ENCODE results near the gene MAPT. TPM values are rescaled to one million over a fixed set of nuclear protein-coding genes. Genes with fewer than 3 reads are reported as not detected.
"Not testable (repeated sequence)": the region's sequence is repeated elsewhere in the genome, so short reads cannot be mapped to it uniquely, and the experiment has no call there.

MAPT gene
- total RNA-seq, 1 experiment from 2014 or later, result 0.08 TPM

- DNase-seq (ENCODE audit: low spot score), result no peak
Measured at GRCh38 chr17:45925311-45925710, 31.0 kb downstream of the MAPT start.

GRCh38 chr17:45927247-45927646 is 32.9 kb downstream of the MAPT start:
- no peak for DNase-seq (ENCODE audit: low spot score)

- no peak for DNase-seq (ENCODE audit: low spot score)
Measured at GRCh38 chr17:45929344-45929743, 35.0 kb downstream of the MAPT start.

GRCh38 chr17:45930420-45930951 is 36.1 kb downstream of the MAPT start:
- no peak for DNase-seq (ENCODE audit: low spot score)

GRCh38 chr17:45931677-45932076 is 37.3 kb downstream of the MAPT start:
- no peak for DNase-seq (ENCODE audit: low spot score)

- DNase-seq (ENCODE audit: low spot score), result no peak
Measured at GRCh38 chr17:45934044-45934979, 40.0 kb downstream of the MAPT start.

GRCh38 chr17:45935197-45935709 is 40.9 kb downstream of the MAPT start:
- no peak for DNase-seq (ENCODE audit: low spot score)

DNA sequence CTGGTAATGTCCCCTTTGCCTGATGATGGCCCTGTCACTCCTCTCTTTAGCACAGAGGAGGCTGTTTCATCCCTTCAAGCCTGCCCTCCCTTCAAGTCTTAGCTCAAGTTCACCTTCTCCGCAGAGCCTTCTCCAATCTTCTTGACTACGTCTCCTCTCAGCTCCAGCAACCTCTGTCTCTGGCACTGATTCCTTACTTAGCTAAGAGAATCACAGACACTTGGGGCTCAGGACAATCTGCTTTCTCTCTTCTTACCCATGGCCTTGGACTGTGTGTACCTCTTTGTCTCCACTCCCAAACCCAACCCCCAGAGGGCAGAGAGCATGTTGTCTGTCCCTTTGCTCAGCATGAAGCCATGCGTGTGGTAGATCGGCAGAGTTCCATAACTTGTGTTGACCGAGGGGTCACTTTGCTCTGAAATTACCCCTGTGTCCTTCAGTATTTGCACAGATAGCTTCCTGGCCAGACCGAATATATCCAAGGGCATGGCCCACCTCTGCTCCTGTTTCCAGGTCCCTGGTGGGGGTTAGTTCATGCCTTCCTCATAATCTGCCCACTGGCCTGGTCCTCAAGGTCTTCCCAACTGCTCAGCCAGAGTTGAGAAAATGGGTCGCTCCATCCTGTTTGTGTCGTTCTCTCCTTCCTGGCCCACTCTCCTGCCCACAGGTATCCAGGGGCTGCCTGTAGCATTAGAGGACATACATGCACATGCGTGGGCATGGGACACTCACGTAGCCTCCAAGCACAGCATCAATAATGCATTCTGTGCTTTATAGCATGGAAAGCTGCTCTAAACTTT is 41.6 kb downstream of the MAPT start:
- no peak for DNase-seq (ENCODE audit: low spot score)

GRCh38 chr17:45936610-45937009 is 42.3 kb downstream of the MAPT start:
- DNase-seq (ENCODE audit: low spot score), result no peak

- DNase-seq (ENCODE audit: low spot score), result not testable (repeated sequence)
Measured at GRCh38 chr17:45937186-45937585, 42.8 kb downstream of the MAPT start.

DNA sequence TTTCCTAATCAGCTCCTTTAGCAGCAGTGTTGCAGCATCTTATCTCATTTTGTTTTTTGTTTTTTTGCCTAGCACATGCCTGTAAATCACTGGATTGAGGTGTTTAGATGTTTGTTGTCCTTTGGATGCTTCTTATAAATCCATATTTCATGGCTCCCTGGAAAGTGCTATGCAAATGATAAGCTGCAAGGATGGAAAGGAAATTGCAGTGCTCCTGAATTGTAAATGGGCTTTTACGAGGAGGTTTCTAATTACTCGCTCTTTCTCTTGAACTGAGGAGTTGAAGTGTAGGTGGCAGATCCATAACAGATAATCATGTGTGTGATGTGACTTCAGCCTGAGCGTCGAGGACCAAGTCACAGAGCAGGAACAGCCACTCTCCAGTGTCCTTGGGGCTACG is 45.0 kb downstream of the MAPT start:
- DNase-seq (ENCODE audit: low spot score), result no peak

DNA sequence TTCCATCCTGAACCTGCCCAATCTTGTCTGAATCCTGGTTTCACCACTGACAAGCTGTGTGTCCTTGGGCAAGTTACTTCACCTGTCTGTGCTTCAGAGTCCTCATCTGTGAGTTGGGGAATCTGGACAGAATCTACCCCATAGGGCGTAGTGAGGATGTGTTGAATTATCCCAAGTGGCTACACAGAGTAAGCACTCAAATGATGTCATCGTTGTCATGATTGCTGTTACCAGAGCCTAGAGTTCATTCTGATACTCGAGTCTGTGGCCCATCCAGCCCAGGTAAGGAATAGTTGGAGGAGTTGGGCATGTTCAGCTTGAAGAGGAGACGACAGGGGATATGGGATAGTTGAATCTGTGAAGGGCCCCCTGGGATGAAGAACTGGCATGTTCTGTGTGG is 45.9 kb downstream of the MAPT start:
- no peak for DNase-seq (ENCODE audit: low spot score)

DNA sequence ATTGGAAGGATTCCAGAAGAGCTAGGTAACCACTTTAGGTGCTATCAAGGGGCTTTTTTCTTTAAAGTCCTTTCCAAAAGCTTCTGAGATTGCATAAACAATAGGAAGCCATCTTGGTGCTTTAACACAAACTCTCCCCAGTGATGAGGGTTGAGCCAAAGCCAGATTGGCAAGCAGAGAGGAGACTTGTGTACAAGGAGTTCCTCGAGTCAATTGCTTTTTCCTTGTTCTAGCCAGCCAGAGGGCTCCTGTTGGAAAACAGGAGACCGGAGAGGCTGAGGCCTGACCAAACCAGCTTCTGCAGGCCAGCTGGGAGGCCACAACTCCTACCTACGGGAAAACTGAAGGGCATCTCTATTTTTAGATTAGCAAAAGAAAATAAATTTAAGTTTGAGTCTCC is 46.5 kb downstream of the MAPT start:
- DNase-seq (ENCODE audit: low spot score), result no peak

DNA sequence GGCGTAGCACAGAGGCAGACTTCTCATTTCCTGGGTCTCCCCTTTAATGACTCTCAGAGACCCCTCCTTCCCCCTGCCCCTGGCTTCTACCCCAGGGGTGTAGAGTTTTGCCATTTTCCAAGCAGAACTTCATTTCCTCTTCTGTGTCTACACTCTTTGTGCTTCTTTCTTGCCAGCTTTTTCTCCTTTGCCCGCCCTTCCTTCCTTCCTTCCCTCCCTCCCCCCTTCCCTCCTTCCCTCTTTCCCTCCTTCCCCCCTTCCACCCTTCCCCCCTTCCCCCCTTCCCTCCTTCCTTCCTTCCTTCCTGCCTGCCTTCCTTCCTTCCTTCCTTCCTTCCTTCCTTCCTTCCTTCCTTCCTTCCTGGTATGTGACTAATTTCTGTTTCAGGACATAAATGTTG is 47.0 kb downstream of the MAPT start:
- DNase-seq (ENCODE audit: low spot score), result no peak

DNA sequence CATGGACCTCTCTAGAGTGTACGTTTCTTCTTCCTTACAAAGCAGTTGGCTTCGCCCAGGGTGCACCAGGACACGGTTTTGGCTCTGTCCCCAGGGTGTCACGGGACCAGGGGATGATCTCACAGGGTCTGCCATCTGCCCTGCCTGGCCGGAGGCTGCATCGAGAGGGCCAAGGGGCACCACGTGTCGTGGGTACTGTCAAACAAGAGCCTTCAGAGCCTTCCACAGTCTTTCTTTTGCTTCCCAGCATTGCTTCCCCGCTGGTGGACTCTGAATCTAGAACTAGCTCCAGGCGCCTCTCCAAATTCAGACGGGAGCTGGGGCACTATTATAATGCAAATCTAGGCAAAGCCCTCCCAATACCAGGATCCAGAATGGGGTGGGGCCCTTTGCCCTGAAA is 47.9 kb downstream of the MAPT start:
- no peak for DNase-seq (ENCODE audit: low spot score)

- DNase-seq (ENCODE audit: low spot score), result no peak
Measured at GRCh38 chr17:45946841-45947256, 52.5 kb downstream of the MAPT start.

GRCh38 chr17:45948498-45948880 is 54.1 kb downstream of the MAPT start:
- DNase-seq (ENCODE audit: low spot score), result no peak

GRCh38 chr17:45948881-45949624 is 54.7 kb downstream of the MAPT start:
- peak; percentile 29 for DNase-seq (ENCODE audit: low spot score)

- no peak for DNase-seq (ENCODE audit: low spot score)
Measured at GRCh38 chr17:45949755-45950320, 55.5 kb downstream of the MAPT start.

DNA sequence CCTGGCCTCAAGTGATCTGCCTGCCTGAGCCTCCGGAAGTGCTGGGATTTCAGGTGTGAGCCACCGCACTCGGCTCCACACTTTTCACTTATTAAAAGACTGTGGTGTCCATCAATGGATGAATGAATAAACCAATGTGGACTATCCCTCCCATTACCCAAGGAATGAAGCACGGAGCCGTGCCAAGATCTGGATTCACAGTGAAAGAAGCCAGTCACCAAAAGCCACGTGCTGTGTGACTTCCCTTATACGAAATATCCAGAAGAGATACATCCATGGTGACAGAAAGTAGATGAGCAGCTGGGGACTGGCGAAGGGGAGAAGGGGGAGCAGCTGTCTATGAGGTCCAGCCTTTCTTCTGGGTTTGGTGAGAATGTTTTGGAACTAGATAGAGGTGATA is 56.5 kb downstream of the MAPT start:
- DNase-seq (ENCODE audit: low spot score), result no peak

- no peak for DNase-seq (ENCODE audit: low spot score)
Measured at GRCh38 chr17:45951403-45951802, 57.0 kb downstream of the MAPT start.
